GM18907 (cell line): ENCODE measurements around the gene PLEK.
"Not testable (repeated sequence)": the region's sequence is repeated elsewhere in the genome, so short reads cannot be mapped to it uniquely, and the experiment has no call there.

Experiments
- ATAC-seq: cut with Tn5 transposase; IDR thresholded peaks from one replicate; pipeline ENCODE4 v1.9.1; 2021; ENCODE audit warnings: mild to moderate bottlenecking, moderate library complexity; ENCODE audit not compliant: unreplicated experiment

PLEK gene, protein sequence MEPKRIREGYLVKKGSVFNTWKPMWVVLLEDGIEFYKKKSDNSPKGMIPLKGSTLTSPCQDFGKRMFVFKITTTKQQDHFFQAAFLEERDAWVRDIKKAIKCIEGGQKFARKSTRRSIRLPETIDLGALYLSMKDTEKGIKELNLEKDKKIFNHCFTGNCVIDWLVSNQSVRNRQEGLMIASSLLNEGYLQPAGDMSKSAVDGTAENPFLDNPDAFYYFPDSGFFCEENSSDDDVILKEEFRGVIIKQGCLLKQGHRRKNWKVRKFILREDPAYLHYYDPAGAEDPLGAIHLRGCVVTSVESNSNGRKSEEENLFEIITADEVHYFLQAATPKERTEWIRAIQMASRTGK

DNA sequence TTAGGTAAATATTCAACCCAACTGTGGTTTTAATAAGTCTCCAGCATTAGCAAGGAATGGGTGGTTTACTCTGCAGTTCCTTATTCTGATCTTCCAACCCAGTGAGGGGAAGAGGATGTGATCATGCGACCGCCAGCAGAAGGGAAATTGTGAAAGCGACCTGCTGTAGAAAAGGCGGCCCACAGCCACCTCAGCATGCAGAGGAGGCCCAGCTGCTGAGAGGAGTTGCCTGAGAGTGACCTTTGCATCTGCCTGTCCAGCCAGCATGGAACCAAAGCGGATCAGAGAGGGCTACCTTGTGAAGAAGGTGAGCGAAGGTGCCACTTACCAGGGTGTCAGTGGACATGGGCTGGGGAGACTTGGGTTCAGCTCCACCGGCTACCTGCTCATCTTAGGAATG, at the start of gene PLEK:
Gene PLEK, plus strand, starts transcription at position 196 of the 400 bp plus-strand sequence. Its CDS starts 70 bp downstream, at position 266.
- peak; percentile 73 for ATAC-seq

DNA sequence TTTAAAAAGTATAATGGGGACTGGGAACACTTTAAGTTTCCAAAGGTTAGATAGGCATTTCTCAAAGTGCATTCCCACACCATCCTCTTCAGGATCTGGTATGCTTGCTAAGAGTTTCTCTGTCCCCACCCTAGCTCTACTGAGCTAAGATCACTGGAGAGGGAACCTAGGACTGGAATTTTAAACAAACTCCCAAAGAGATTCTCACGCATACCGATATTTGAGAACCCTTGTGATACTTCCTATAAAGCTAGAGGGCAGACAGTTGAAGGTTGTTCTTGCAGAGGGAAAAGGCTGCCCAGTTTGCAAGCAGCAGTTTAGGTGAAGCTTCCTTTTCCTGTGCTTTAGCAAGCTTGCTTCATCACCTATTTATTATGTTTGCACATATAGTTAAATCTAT, 49.0 kb upstream of the PLEK start:
- no peak for ATAC-seq

DNA sequence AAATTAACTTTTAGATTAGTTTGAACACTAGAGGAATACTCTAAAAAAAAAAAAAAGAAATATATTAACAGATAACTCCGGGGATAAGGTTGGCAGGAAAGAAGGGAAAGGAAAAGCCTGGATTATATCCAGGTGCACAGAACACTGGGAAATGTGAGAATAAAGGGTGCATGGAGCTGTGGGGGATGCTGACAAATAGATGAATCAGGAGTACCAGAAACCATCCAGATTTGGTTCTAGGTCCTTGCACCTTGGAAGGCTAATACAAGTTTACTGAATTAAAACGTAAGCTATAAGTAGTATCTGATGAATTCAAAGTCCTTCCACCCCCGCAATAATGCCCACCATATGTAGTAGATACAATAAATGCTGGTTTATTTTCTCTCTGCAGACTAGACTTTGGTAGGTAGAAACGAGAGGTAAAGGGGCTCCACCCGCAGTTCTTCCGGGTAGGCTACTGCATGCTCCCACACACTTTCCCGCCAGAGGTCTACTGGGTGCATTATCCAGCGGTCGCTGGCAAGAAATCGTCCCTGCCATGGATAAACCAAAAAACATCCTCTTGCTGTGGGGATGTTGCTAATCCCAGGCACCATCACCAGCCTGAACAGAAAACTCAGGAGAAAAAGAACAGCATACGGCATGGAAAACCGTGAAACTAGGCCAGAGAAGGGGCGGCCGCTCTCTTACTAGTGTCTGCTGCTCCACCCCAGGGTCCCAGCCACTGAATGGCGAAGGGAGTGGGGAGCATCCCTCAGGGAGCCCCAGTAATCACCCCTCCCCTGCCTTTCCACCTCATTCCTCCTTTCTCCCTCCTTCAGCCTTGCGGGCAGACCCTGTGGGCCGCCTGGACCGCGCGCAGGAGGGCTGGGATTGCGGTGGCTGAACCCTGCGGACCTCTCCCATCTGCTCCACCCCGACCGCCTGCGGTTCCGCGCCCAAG, 46.8 kb upstream of the PLEK start:
- no peak for ATAC-seq

DNA sequence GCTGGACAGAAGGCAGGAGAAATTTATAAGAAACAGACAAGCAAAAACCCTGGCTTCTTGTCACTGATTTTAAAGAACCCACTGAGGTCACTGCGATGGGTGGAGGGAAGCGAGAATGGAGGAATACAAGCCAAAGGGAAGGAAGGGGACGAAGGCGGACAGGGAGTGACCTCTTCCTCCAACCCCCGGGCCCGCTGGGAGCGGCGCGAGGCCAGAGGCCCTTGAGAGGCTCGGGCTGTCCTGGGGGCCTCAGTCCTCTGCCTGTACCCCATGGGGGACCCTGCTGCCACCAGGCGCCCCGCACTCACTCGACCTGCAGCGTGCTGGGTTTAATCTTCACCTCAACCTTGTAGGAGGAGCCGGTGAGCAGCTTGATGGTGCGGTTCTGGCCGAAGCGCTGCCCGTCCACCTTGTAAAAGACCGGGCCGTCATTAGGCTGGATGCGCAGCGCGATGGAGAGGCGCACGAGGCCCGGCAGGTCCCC, 46.1 kb upstream of the PLEK start:
- ATAC-seq: no peak

DNA sequence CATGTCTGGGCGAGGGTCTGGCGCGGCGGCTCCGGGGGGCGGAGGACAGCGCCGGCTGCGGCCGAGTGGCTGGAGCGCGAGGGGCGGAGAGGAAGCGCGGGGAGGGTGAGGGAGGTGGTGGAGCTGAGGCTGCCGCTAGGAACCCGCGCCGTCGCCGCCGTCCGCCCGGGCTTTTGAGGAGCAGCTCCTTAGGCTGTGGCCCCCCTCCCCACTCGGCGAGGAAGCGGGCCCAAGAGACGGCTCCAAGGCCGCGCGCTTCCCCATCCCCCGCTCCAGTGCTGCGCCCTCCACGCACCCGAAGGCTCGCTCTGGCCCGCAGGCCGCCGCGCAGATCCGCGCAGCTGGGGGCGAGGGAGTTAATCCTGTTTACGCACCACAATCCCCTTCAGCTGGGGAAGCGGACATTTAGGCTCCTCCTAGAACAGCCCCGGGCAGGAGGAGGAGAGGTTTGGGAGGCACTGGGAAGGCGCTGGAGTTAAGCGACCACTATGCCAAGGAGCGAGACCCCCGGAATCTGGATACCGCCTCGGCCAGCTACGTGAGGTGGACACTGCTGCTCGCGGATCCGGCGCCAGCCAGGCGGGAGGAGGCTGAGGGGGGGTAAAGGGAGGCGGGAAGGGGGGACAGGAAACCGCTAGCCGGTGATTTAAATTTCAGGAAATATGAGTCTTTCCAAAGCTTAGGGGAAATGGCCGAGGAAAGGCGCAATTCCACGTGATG, 45.5 kb upstream of the PLEK start, which contains the start of gene CNRIP1:
Gene CNRIP1, minus strand, starts transcription at position 552 of the 720 bp plus-strand sequence. Its CDS starts 549 bp downstream, at position 3.
- ATAC-seq: no peak

DNA sequence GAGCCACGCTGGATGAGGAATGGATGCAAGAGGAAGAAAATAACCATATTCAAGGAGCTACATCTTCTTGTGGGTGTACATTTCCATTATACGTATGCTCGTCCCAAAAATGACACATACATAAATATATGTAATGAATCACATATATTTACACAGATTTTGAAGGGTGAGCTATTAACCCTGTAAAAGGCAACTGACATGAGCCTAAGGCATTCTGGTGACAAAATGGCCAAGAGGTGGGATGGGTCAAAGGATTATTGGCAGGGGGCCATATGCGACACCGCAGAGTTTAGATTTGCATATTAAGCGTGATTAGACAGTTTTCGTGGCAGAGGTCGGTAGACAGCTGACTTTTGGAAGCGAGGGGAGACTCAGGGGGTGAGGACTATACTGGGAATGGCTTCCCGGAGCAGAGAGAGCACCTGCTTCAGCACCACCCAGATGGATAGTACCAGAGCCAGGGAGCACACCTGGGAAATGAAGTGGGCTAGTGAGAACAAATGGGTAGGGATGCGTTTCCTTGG, 44.9 kb upstream of the PLEK start:
- no peak for ATAC-seq

DNA sequence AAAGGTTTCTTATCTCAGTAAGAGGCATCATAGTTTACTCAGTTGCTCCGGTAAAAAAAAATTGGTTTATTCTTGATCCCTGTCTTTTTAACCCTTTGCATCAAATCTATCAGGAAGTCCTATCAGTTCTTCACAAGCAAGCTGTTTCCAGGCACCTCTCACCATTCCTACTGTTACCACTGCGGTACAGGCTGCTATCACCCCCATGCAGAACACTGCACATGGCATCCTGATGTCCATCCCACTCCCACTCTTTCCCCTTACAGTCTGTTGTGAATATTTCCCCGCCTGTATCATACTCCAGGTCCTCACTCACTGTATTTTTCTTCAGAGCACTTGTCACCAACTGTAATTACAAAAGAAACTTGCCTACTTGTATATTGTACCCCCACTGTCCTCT, 40.0 kb upstream of the PLEK start:
- no peak for ATAC-seq

DNA sequence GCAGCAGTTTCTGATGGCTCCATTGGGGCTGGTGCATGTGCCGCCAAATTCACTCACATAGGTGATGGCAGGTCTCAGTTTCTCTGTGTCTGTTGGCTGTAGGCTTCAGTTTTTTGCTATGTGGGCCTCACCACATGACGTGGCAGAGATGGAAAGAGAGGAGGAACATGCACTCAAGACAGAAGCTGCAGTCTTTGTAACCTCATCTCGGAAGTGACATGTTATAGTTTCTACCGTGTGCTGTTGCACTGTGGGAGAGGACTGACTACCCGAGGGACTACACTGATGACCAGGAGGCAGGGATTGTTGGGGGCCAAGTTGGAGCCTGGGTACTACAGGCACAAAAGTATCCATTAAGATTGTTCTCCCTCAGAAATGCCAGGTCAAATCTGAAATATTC, 36.2 kb upstream of the PLEK start:
- no peak for ATAC-seq

DNA sequence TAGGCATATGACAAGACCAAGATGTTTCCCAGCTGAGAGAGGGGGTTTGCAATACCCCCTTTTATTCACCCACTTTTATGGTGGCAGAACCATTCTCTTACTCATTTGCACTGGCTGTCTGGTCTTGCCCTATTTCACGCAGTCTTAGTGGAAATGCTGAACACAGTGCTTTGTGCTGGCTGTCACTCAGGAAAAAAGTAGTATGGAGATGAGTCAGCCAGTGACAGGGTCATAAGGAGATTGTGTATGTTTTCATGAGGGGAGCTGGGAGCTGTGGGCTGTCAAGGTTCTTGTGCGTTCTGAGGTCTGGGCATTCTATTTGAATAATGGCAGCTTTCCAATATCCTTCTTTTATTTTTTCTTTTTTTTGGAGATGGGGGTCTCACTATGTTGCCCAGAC, 34.4 kb upstream of the PLEK start:
- no peak for ATAC-seq

DNA sequence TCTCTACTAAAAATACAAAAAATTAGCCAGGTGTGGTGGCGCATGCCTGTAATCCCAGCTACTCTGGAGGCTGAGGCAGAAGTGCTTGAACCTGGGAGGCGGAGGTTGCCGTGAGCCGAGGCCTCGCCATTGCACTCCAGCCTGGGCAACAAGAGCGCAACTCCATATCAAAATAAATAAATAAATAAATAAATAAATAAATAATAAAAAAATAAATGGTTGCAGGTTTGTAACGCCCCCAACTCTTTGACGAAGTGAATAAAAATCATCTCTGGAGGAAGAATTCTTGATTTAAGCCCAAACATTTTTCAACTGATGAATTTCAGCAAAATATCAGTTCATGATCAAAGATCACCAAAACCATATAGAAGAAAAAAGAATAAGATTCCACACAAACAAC, 32.1 kb upstream of the PLEK start:
- no peak for ATAC-seq

DNA sequence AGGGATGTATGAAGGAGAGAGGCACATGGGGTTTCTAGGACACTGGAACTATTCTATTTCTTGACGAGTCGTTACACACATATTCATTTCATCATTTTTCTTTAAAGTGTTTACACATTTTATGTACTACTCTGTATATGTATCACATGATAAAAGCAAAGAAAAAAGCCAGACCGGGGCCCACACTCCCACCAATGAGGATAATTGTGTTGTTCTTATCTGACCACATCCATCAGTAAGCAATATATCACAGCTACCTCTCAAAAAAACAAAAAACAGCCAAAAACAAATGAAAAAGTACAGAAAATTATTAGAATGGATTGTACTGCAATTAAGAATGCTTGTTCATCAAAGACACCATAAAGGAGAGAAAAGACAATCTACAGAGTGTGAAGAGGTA, 31.2 kb upstream of the PLEK start:
- no peak for ATAC-seq

DNA sequence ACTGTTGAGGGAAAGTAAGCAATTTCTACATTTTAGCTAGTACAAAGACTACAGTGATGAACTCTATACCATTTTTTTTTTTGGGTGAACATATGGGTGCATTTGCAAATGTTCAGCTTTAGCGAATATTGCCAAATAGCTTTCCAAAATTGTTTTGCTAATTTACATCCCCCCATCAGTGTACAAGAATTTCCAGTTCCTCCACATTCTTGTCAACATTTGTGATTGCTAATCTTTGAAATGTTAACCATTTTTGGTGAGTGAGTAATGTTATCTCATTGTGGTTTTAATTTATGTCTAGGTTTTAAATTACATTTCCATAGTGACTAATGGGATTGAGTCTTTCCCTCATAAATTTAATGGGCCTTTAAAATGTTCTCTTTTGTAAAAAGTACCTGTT, 28.9 kb upstream of the PLEK start:
- ATAC-seq: no peak

DNA sequence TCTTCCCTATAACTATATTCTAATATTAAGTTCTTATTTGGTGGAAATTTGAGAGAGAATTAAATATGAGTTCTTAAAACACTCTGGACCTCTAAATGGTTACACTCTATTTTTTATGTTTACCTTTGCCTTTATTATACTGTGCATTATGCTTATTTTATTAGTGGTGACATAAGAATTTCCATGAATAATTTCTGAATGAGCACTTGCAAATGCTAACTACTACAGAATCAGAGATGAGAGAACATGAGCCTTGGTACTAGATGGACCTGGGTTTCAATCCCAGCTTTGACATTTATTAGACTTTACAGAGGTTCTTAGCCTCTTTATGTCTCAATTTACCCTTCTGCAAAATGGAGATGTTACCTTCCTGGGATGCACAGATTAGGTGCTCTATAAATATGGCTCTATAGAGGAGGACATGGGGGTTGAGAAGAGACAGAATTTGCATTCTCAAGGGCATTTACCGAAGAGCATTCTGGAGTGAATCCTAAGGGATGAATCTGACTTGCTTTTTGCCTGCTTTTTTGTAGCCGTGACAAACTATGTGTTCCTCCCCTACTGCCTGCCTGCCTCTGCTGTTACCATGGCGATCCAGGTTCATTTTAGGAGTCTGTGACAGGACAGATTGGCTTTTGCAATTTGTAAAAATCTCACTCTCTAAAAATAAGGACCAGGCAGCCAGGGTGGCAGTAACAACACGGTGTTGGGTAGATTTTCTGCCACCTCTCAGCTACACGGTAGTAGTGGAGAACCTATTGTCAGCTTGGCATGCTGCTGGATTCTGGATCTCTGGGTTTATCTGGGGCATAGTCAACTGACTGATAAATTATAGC, 24.6 kb upstream of the PLEK start:
- no peak for ATAC-seq

DNA sequence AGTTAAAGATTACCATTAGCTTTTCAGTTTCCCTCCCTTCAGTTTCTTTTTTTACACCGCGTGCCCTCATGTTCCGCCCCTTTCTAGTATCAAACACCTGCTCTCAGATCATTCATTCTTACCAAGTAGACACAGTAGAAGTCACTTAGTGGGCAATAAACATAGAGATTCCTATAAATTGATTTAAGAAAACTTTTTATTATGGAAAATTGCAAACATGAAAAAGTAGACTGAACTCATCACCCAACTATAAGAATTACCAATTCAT, 24.1 kb upstream of the PLEK start:
- no peak for ATAC-seq

DNA sequence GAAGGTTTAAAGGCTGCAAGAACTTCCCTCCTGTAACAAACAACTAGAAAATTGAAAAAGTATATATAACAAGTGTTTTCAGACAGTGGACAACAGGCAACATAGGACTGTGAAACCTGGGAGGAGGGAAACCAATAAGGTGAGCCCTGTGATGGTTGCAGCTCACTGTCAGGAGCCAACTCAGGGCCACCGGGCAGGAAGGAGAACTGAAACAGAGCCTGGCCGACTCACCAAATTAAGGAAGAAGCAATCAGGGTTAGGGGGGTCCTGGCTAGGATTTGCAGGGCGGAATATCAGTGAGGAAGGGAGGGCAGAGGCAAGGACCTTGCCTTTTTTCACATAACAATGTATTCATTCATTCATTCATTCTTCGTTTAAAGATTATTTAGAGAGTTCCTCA, 23.5 kb upstream of the PLEK start:
- no peak for ATAC-seq

DNA sequence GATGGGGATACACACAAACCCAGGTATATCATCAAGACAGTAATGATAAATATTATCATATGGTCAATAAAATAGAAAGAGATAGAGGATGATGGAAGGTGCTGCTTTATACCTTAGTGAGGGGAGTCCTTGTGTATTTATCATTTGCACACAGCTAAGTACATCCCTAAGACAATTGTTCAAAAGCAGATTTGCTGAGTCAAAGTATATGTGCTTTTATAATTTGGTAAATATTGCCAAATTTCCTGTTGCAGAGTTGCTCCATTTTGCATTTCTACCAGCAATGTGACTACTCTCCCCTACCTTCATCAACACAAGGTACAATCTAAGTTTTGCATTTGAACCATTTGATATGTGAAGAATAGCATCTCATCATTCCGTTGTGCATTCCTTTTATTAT, 22.6 kb upstream of the PLEK start:
- ATAC-seq: no peak

DNA sequence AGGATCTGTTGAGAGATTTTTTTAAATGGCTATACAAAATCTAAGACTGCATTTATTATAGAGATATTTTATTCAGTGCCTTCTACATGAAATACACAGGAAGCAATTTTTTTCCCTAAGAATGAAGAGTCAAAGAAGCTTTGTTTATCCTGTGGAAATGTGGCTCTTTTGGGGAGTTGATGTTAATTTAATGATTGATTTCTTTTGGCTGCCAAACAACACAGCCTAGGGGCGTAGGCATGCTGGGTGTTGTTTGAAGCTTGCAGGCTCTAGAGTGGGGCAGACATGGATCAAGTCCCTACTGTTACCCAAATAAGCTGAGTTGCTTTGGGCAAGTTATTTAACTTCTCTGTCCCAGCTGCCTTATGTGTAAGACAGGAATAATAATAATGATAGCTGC, 21.1 kb upstream of the PLEK start:
- no peak for ATAC-seq

DNA sequence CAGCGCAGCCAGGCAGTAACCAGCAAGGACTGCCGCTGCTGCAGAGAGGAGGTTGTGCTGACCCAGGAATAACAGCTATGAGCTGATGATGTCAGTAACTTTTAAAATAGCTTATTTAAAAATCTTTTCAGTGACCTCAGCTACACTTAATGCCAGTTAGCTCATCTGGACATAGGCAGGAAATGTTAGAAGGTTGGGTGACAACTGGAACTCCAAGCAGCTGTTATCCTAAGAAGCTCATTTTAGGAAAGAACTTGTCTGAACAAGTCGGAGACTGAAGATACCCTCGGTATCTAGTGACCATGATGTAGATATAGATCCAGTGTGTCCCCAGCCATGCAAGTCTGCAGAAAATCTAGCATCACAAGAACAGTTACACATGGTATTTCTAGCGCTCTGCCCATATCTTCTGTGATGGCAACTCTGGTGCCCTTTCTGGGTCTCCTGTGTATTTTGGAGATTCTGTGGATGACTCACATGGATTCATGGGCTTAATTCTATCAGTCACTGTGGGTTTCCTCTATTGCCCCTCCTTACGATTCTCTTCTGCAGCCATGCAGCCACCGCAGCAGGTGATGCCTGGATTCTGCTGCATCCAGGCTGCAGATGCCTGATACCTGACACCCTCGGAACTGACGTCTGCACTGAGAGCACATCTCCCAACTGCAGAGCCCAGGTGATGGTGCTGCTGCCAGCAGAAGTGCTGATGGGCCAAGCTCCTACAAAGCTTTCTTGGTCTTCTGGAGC, 19.8 kb upstream of the PLEK start:
- ATAC-seq: no peak

DNA sequence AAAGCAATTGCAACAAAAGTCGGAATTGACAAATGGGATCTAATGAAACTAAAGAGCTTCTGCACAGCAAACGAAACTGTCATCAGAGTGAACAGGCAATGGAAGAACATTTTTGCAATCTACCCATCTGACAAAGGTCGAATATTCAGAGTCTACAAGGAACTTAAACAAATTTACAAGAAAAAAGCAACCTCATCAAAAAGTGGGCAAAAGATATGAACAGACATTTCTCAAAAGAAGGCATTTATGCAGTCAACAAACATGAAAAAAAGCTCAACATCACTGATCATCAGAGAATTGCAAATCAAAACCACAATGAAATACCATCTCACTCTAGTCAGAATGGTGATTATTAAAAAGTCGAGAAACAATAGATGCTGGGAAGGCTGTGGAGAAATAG, 16.0 kb upstream of the PLEK start:
- ATAC-seq: not testable (repeated sequence)

DNA sequence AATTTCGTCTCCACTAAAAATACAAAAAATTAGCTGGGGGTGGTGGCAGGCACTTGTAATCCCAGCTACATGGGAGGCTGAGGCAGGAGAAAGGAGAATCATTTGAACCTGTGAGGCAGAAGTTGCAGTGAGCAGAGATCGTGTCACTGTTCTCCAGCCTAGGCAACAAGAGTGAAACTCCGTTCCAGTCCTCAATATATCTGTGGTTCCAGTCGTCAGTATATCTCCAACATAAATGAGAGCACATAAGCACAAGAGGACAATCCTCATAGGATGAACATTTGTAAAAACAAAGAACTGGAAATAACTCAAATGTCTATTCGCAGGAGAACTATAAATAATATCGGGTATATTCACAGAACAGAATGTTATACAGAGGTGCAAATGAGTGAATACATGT, 13.1 kb upstream of the PLEK start:
- ATAC-seq: no peak
